Measurements from ENCODE around the gene SORCS1.

SORCS1 gene

DNA sequence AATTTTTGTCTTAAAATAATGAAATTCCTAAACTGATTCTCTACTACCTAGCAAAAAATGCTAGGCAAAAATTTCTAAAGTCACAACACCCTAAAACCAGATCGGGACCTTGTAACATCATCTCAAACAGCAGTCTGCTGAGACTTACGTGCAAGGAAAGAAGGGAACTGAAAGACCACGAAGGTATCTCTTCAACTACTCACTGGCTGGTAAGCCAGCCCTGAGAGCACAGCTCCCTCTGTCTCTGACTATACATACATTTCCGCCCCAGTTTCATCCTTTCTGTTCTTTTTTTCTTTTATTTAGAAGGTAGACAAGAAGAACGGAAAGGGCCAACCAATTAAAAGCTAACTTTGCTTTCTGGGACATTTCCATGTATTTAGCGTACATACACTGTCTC, 15.6 kb downstream of the SORCS1 start:
- no peaks in the 10 kb centered on the region for H3K27me3 Mint-ChIP-seq
- H3K27ac Mint-ChIP-seq = no peak overlapping the region
- no peak for DNase-seq
- H3K4me3 Mint-ChIP-seq = no peak overlapping the region
- H3K4me1 Mint-ChIP-seq (ENCODE audit: low read depth in 2 of 2) = no peaks in the 10 kb centered on the region
- no peaks in the 10 kb centered on the region for H3K36me3 Mint-ChIP-seq (ENCODE audit: insufficient read depth)
- peaks cover 20 to 41% of the 10 kb centered on the region in 2 donors for H3K9me3 Mint-ChIP-seq
- no peak for ATAC-seq (replicated peaks)

DNA sequence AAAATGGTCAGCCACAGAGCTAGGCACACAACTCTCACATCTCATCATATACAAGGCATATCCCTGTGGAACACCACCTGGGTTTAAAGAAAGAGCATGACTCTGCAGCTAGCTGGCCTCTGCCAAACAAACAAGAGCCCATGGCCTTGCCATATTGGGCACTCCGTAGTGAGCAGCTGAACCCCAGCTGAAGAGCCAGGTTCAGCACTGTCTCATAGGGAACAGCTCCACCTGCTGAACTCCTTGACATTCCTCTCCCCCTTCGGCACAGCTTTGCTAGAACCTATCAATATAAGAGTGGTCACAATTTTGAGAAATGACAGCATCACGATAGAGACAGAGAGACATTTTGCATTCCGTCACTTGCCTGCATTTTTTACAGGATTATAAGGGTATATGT, 20.0 kb downstream of the SORCS1 start:
- Mint-ChIP-seq H3K9me3 (peaks cover 7 to 10% of the 10 kb centered on the region in 2 donors), H3K4me3 (no peak overlapping the region), H3K36me3 (ENCODE audit: insufficient read depth) (no peaks in the 10 kb centered on the region), H3K27me3 (no peaks in the 10 kb centered on the region), H3K4me1 (ENCODE audit: low read depth in 2 of 2) (no peaks in the 10 kb centered on the region), H3K27ac (no peak overlapping the region)
- ATAC-seq (replicated peaks) = no peak
- no peak for DNase-seq

DNA sequence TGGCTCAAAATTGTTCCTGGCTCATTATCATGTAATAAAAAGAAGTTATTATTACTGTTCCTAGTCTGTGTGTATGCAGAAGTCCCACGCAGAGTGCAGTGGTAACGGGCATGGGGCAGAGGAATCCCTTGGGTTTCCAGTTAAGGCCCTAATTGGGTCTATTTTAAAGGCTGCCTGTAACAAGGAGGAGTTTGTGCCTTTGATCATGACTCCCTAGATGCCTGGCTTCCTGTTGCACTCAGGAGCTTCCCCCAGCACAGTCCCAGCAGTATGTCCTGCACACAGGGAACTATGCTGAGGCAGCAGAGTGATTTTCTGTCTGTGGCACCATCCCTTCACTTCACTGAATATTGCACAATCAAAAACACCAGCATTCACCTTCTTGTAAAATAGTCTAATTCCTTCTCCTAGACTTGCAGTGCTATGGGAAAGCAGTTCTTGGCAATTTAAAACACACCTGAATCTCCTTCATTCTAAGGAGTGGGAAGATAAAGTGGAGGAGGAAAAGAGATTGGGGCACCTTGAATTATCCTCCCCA, 22.9 kb downstream of the SORCS1 start:
- Mint-ChIP-seq H3K4me3 (no peak overlapping the region), H3K36me3 (ENCODE audit: insufficient read depth) (no peaks in the 10 kb centered on the region), H3K9me3 (peaks cover 4 to 16% of the 10 kb centered on the region in 2 donors), H3K4me1 (ENCODE audit: low read depth in 2 of 2) (no peaks in the 10 kb centered on the region), H3K27me3 (no peaks in the 10 kb centered on the region), H3K27ac (no peak overlapping the region)
- no peak for ATAC-seq (replicated peaks)
- no peak for DNase-seq

DNA sequence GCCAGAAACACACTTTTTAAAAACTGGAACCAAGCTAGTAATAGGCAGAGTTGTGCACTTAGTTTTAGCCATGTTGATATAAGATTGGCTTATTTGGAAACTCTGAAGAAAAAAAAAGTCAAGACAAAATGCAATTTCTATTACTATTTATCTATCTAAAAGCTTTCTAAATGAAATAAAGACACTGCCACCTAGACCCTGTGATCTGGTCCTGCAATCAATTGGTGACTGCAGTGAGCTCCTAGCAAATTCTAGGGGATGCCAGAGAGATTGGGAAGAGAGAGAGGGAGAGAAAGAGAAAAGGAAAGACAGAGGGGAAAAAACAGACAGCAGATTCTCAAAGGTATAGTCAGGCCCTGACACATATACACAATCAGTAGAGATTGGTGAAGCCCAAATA, 25.3 kb downstream of the SORCS1 start:
- Mint-ChIP-seq H3K27ac (no peak overlapping the region), H3K9me3 (peaks cover 4 to 8% of the 10 kb centered on the region in 2 donors), H3K4me1 (ENCODE audit: low read depth in 2 of 2) (no peaks in the 10 kb centered on the region), H3K4me3 (no peak overlapping the region), H3K27me3 (no peaks in the 10 kb centered on the region), H3K36me3 (ENCODE audit: insufficient read depth) (no peaks in the 10 kb centered on the region)
- ATAC-seq (replicated peaks) (no peak), DNase-seq (no peak)

DNA sequence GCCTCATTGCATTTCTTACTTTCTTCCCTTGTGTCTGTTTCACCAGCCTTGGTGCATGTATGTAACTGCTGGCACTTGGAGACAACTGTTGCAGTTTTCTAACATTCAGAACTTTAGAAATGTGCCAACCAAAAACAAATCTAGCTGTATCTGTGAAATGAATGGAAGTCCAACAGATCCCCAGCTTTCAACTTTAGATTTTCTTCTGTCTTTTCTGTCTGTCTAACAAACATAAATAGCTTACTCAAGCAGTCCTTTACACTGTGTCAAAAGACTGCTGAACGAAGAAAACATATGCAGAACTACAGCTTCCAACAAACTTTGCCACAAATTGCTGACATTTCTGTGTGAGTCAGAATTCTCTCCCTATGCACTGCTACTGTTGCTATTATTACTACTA, 30.9 kb downstream of the SORCS1 start:
- Mint-ChIP-seq H3K36me3 (ENCODE audit: insufficient read depth) (no peaks in the 10 kb centered on the region), H3K9me3 (peaks cover 14 to 22% of the 10 kb centered on the region in 2 donors), H3K4me1 (ENCODE audit: low read depth in 2 of 2) (no peaks in the 10 kb centered on the region), H3K4me3 (no peak overlapping the region), H3K27ac (no peak overlapping the region), H3K27me3 (no peaks in the 10 kb centered on the region)
- DNase-seq (no peak), ATAC-seq (replicated peaks) (no peak)

DNA sequence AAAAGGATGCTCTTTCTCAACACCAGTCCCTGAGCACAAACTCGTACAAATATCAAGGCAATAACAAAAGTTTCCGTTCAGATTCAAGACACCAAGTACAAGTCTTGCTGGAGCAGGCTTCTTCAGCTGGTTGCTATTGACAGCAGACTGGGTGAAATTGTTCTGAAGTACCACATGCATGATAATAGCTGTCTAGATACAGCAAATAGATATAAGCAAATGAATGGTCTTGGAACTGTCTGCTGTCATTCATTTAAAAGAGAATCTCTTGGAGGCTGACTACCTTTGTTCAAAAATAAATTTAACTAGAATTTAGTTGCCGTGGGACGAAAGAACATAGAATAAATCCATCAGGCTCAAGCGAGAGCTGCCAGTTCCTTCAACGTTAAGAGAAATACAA, 35.5 kb downstream of the SORCS1 start:
- Mint-ChIP-seq H3K4me3 (no peak overlapping the region), H3K36me3 (ENCODE audit: insufficient read depth) (no peaks in the 10 kb centered on the region), H3K9me3 (peaks cover 12 to 15% of the 10 kb centered on the region in 2 donors), H3K4me1 (ENCODE audit: low read depth in 2 of 2) (no peaks in the 10 kb centered on the region), H3K27me3 (no peaks in the 10 kb centered on the region), H3K27ac (no peak overlapping the region)
- DNase-seq = no peak
- no peak for ATAC-seq (replicated peaks)

DNA sequence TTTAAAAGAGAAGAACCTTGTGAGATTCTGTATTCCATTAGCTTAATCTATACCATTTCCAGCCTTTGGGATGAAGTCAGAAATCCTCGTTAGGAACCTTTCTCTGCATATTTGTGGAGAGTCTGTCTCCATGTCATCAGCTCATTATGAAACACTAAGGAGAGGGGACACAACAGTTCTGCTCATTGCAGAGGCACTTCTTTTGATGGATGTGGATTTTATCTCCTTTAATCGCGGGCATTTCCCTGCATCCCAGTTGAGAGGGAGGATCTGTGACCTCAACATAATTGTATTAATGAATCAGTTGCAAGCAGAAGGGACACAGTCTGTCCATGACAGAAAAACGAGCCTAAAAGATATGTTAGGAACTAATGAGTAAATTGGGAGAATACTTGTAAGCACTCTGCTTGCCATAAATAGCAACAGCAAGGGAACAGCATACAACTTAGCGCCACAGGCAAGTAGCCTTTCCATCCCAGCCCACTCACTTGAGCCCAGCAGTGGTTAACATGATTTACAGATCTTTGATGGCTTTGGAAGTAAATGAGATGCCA, 37.9 kb downstream of the SORCS1 start:
- no peak for ATAC-seq (replicated peaks)
- H3K27ac Mint-ChIP-seq = no peak overlapping the region

DNA sequence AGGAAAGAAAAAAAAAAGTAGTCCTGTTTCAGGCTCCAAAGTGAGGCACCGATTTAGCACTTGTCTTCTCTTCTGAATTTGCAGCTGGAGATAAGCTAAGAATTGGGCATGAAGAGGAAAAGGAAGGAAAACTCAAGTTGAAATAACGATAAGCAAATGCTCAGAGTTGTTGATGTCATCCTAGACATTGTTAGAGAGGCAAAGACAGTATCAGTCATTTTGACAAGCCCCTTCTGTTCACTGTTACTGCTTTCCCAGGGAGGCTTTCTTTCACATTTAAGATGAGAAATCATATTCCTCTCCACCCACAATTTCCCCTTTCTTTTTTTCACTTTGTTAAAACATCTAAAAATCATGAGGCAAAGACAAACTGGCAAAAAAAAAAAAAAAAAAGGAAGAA, 41.8 kb downstream of the SORCS1 start:
- Mint-ChIP-seq H3K4me3 (no peak overlapping the region), H3K4me1 (ENCODE audit: low read depth in 2 of 2) (no peaks in the 10 kb centered on the region), H3K9me3 (peaks cover 2 to 7% of the 10 kb centered on the region in 2 donors), H3K27me3 (no peaks in the 10 kb centered on the region), H3K36me3 (ENCODE audit: insufficient read depth) (no peaks in the 10 kb centered on the region), H3K27ac (no peak overlapping the region)
- ATAC-seq (replicated peaks) = no peak
- DNase-seq = no peak

More for the DNA sequence above, 37.9 kb downstream of the SORCS1 start:
- Mint-ChIP-seq H3K4me3 (no peak overlapping the region), H3K27me3 (no peaks in the 10 kb centered on the region), H3K4me1 (ENCODE audit: low read depth in 2 of 2) (no peaks in the 10 kb centered on the region), H3K9me3 (peaks cover 0 to 6% of the 10 kb centered on the region in 2 donors), H3K36me3 (ENCODE audit: insufficient read depth) (no peaks in the 10 kb centered on the region)
- no peak for DNase-seq

DNA sequence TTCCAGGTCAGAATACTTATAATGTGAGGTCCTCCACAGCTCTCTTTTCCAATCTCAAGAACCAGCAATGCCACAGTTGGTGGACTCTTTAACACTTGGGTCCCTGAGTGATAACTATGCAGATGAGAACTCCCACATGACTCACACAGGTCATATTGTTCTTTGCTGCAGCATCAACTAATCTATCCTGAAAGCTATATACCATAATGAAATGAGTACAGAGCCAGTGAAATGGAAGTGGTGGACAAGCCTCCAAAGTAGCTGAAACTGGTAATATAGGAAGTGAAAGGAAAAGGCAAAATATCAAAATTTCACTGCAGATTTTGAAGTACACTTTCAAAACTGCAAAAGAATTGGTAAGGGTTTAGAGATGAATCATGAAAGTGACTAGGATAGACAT, 45.6 kb downstream of the SORCS1 start:
- Mint-ChIP-seq H3K36me3 (ENCODE audit: insufficient read depth) (no peaks in the 10 kb centered on the region), H3K4me1 (ENCODE audit: low read depth in 2 of 2) (no peaks in the 10 kb centered on the region), H3K9me3 (peaks cover 0 to 7% of the 10 kb centered on the region in 2 donors), H3K27ac (no peak overlapping the region), H3K4me3 (no peak overlapping the region), H3K27me3 (no peaks in the 10 kb centered on the region)
- ATAC-seq (replicated peaks) (no peak), DNase-seq (no peak)

DNA sequence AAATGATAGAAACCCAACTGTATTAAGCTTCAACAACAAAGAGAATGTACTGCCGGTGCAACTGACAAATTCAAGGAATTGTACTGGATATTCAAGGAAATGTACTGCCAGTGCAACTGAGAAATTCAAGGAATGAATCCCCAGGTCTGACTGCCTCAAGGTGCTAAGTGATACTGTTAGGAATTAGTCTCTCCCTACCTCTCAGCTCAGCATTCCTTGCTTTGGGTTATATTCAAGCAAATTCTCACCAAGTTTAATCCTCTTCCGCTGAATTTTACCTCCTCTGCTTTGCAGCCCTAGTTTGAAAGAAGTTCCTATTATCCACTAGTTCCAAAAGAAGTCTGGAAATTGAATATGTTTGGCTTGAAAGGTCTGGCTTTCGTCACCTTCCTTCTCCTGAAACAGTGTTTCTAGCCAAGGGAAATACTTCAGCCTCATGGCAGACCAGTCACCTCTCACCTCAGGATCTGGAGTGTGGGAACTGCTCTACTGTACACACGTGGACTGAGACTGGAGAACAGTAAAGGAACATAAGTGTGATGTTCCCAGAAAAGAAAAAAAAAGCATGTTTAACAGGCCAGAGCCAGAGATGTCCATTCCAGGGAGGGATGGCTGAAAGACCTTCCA, 60.4 kb downstream of the SORCS1 start:
- Mint-ChIP-seq H3K4me3 (no peak overlapping the region), H3K9me3 (peaks cover 6 to 12% of the 10 kb centered on the region in 2 donors), H3K27ac (no peak overlapping the region), H3K36me3 (ENCODE audit: insufficient read depth) (no peaks in the 10 kb centered on the region), H3K4me1 (ENCODE audit: low read depth in 2 of 2) (no peaks in the 10 kb centered on the region), H3K27me3 (no peaks in the 10 kb centered on the region)
- no peak for DNase-seq
- no peak for ATAC-seq (replicated peaks)

DNA sequence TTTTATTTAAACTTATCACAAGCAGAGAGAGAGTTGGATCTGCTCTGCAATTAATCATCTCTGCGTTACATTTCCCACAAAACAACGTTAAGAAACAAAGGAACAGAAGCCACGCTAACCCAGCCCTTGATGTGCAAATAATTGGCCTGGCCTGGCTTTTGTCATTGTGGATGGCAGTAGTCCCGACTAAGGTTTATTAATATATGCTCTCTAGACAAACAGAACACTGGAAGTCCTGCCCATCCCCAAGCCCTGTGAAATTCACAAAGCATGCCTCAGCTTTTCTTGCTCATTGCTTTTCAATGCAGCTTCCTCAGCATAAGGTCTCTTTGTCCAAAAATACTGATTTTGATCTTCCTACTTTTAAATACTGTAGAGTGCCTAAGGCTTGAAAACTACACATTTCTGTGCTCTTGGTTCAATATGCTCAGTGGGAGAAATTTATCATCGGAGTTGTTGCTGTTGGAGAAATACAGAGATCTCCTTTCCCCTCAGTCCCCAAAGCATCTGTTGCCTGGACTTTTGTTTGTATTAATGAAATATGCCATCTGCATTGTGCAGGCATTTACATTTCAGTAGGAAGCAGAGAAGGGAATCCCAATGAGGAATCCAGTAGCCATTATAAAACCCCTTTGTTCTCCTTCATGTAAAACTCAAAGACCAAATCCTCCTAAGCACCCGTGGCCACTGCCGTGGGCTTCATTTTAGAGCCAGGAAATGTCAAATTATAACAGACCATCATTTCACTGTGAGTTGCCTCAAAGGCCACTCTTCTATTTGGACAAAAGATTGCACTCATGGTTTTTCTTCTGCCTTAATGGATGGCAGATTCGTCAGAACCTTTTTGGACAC, 61.1 kb downstream of the SORCS1 start:
- Mint-ChIP-seq H3K9me3 (peaks cover 7 to 11% of the 10 kb centered on the region in 2 donors), H3K36me3 (ENCODE audit: insufficient read depth) (no peaks in the 10 kb centered on the region), H3K27ac (no peak overlapping the region), H3K4me1 (ENCODE audit: low read depth in 2 of 2) (no peaks in the 10 kb centered on the region), H3K27me3 (no peaks in the 10 kb centered on the region), H3K4me3 (no peak overlapping the region)
- no peak for DNase-seq
- ATAC-seq (replicated peaks) = no peak

DNA sequence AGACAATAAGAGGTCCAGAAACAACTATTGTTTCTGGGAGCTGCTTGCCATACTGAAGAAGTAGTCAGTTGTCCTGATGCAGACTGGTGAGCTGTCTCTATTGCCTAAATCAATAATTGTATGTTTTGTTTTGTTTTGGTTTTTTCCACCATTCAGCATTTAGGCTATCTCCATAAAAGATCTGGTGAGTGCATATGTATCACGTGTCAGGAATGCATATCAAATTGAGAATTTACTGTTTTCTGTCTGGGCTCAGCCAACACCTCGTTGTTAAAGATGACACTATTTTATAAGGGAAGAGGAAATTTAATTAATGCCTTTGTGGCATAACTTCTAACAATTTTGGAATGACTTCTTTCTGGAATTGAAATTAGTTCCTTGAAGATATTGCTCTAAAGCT, 66.2 kb downstream of the SORCS1 start:
- ATAC-seq (replicated peaks) = no peak
- no peak overlapping the region for H3K27ac Mint-ChIP-seq
- no peak overlapping the region for H3K4me3 Mint-ChIP-seq
- no peaks in the 10 kb centered on the region for H3K4me1 Mint-ChIP-seq (ENCODE audit: low read depth in 2 of 2)
- H3K9me3 Mint-ChIP-seq = peaks cover 6 to 16% of the 10 kb centered on the region in 2 donors
- no peaks in the 10 kb centered on the region for H3K36me3 Mint-ChIP-seq (ENCODE audit: insufficient read depth)
- H3K27me3 Mint-ChIP-seq = no peaks in the 10 kb centered on the region
- no peak for DNase-seq

DNA sequence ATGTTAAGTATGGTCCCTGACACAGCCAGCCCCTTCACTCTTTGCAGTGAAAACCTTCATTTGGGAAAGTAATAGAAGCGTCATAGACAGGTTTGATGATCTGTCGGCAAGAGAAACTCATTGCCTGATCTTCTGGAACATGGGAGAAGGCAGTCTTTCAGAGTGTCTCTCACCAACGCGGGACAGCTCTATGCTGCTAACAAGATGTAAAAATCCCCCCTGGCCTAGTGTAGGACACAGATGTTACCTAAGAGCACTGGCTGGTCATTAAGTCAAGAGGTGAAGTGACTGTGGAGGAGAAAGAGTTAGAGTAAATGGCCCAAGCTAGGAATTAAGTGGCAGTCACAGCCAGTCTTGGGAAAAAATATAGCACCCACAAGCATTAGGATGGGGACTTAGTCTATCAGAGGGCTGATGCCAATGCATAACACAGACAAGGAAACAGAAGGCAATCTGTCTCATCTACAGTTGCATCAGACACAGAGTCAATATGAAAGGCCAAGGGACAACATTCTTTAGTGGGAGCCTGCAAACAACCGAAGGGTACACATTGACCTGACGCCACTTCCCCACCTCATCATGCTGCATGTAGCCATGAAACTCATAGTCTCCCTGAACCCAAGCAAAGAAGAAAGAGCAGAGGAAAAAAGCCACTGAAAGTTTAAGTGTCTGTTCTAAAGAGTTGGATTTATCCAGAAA, 69.5 kb downstream of the SORCS1 start:
- Mint-ChIP-seq H3K27ac (no peak overlapping the region), H3K4me3 (no peak overlapping the region), H3K4me1 (ENCODE audit: low read depth in 2 of 2) (no peaks in the 10 kb centered on the region), H3K36me3 (ENCODE audit: insufficient read depth) (no peaks in the 10 kb centered on the region), H3K9me3 (peaks cover 12 to 19% of the 10 kb centered on the region in 2 donors), H3K27me3 (no peaks in the 10 kb centered on the region)
- DNase-seq (no peak), ATAC-seq (replicated peaks) (no peak)

Measured in effector memory CD8-positive, alpha-beta T cell (primary cell).